AG09309 (cell line): Measurements from ENCODE around the gene CIAO2B.
"Not testable (repeated sequence)": the region's sequence is repeated elsewhere in the genome, so short reads cannot be mapped to it uniquely, and the experiment has no call there.

Source experiments
- DNase-seq: peaks from one replicate; pipeline ENCODE4 v3.0.0-alpha.2; 2010; ENCODE audit warnings: low read depth
- H3K4me3 ChIP-seq: 2 replicates; pipeline ENCODE4 v1.5.1; 2011; ENCODE audit warnings: mild to moderate bottlenecking, low read depth, low read length, moderate library complexity; ENCODE audit not compliant: control insufficient read depth
- TF ChIP-seq, protein P1 (sequence below): IDR thresholded peaks from 2 replicates; pipeline ENCODE4 v1.5.1; 2011; ENCODE audit warnings: mild to moderate bottlenecking, low read depth, low read length, inconsistent platforms; ENCODE audit not compliant: insufficient read depth, control insufficient read depth; ENCODE audit errors: missing control alignments

Gene CIAO2B

DNA sequence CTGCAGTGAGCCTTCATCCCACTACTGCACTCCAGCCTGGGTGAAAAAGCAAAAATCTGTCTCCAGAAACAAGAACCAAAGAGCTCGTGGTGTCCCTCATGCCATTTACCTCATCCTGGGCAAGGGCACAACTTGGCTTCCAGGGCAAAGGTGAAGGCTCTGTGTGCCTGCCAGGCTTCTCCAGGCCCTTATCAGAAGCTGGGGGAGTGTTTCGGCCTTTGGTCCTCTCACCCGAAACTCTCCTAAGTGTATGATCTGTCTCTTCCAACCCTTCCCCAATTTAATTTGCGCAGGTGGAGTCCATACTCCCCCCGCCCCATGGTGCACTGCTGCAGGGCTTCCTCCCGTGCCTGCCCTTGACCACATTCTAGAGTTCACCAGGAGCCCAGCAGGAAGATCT lies 2.3 kb upstream of the CIAO2B start:
- DNase-seq = no peak
- TF ChIP-seq, protein P1, sequence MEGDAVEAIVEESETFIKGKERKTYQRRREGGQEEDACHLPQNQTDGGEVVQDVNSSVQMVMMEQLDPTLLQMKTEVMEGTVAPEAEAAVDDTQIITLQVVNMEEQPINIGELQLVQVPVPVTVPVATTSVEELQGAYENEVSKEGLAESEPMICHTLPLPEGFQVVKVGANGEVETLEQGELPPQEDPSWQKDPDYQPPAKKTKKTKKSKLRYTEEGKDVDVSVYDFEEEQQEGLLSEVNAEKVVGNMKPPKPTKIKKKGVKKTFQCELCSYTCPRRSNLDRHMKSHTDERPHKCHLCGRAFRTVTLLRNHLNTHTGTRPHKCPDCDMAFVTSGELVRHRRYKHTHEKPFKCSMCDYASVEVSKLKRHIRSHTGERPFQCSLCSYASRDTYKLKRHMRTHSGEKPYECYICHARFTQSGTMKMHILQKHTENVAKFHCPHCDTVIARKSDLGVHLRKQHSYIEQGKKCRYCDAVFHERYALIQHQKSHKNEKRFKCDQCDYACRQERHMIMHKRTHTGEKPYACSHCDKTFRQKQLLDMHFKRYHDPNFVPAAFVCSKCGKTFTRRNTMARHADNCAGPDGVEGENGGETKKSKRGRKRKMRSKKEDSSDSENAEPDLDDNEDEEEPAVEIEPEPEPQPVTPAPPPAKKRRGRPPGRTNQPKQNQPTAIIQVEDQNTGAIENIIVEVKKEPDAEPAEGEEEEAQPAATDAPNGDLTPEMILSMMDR = no peak
- H3K4me3 ChIP-seq = 0 out of 2 replicates have a peak overlapping the region, but pooled peaks have one; percentile 84

DNA sequence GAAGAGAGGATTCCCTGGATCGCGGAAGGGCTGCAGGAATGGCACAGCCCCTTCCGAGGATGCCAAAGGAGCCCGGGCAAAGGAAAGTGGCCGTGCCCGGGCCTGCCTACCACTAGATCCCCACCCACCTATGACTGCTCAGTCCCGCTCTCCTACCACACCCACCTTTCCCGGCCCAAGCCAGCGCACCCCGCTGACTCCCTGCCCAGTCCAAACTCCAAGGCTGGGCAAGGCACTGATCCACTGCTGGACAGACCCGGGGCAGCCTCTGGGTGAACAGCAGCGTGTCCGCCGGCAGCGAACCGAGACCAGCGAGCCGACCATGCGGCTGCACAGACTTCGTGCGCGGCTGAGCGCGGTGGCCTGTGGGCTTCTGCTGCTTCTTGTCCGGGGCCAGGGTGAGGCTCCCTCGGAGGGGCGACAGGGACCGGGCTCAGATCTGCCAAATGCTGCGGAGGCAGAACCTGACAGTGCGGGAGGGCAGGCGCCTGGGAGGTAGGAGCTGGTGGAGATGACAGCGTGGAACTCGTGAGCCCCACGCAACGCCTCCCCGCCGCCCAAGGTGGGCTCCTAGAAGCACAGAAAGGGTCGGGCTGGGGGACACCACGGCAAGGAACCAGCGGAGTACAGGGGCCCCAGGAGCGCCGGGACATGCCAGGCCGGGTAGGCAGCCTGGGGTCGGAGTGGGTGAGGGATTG lies 1.3 kb upstream of the CIAO2B start, which contains the start of gene CES2:
Gene CES2, plus strand, starts transcription at position 203 of the 698 bp plus-strand sequence. Its CDS starts 120 bp downstream, at position 323.
- peak; percentile 14 for DNase-seq
- TF ChIP-seq, protein P1 = no peak

DNA sequence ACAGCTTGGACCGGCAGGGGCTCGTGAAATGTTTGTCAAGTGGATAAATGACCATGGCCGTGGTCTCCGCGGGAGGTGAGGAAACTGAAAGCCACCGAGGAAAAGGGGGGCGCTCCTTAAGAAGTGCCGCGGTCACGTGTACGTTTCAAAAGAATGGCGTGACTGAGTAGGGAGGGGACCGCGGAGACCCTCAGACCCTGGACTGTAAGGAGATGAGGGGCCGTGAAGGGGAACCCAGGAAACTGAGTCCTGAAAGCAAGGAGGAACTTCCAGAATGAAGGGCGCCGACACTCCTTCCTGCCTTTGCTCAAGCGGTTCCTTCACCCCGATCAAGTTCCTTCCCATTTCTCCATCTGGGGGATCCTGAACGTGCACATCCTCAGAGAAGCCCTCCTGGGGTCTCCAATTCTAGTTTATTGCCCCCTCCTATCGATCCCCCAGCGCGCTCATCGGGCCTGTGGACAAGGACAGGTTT lies 674 bp upstream of the CIAO2B start:
- DNase-seq = not testable (repeated sequence)
- peak overlapping the region; percentile 84 for H3K4me3 ChIP-seq

More for the DNA sequence above, 1.3 kb upstream of the CIAO2B start, which contains the start of gene CES2:
- H3K4me3 ChIP-seq = peak within 1 kb of the TSS; percentile 84

- no peak for DNase-seq
- TF ChIP-seq, protein P1 = no peak
- H3K4me3 ChIP-seq = peak overlapping the region; percentile 84
These were observed 445 bp downstream of the CIAO2B start for GRCh38 chr16:66933776-66934137.

GRCh38 chr16:66932076-66932475 lies 2.1 kb downstream of the CIAO2B start:
- no peak overlapping the region for H3K4me3 ChIP-seq
- TF ChIP-seq, protein P1 = no peak
- DNase-seq = no peak

DNA sequence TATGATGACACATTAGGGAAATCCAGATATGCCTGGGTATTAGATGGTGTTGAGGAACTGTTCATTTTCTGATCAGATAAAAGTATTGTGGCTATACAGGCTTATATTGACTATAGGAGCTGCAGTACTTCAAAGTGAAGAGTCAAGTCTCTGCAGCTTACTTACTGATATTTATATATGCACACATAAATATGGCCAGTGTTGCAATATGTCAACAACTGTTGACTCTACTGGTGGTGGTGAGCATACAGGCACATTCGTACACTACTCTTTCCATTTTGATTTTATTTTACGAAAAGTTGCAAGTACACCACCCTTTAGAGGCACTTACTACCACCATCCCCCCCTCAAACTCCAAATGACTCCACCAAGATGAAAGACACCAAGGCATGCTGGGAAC lies 2.5 kb downstream of the CIAO2B start:
- TF ChIP-seq, protein P1 = no peak
- DNase-seq = no peak
- no peak overlapping the region for H3K4me3 ChIP-seq

DNA sequence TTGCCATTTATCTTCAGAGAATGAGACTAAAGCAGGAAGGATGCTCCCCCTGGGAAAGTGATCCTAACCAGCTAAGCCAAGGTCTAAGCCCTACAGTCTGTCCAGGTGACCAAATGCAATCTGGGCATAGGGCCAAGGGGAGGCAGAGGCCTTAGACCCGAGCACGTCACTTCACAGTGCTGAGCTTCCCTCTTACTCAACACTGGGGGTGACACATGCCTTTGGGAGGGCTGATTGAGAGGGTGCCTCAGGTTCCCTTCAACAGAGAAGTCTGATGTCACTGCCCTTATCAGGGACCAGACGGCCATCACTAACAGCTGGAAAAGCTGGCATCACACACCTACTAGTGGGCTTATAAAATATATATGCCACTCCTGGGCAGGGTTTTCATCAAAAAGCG lies 4.0 kb downstream of the CIAO2B start:
- no peak overlapping the region for H3K4me3 ChIP-seq
- TF ChIP-seq, protein P1 = no peak
- no peak for DNase-seq
